ENCODE data around the gene RXFP2.
A peak's percentile ranks its signal among the peaks of the same experiment; 100 is the strongest.

The RXFP2 gene, protein sequence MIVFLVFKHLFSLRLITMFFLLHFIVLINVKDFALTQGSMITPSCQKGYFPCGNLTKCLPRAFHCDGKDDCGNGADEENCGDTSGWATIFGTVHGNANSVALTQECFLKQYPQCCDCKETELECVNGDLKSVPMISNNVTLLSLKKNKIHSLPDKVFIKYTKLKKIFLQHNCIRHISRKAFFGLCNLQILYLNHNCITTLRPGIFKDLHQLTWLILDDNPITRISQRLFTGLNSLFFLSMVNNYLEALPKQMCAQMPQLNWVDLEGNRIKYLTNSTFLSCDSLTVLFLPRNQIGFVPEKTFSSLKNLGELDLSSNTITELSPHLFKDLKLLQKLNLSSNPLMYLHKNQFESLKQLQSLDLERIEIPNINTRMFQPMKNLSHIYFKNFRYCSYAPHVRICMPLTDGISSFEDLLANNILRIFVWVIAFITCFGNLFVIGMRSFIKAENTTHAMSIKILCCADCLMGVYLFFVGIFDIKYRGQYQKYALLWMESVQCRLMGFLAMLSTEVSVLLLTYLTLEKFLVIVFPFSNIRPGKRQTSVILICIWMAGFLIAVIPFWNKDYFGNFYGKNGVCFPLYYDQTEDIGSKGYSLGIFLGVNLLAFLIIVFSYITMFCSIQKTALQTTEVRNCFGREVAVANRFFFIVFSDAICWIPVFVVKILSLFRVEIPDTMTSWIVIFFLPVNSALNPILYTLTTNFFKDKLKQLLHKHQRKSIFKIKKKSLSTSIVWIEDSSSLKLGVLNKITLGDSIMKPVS

DNA sequence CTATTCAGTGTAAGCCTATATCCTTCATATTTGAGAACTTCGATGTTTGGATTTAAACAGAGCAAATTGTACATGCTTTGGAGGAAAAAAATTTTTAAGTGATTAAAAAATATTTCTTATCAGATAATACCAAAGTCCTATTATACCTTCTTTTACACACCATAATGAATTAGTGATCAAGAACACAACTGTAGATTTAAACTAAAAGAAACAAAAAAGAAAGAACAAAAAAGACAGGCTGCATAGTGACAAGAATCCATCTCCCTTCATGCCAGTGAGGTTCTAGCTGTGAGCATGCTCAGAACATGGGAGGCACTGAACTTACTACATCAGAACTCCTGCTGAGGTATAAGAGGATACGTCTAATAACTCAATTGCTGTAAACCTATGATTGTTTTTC, at the start of gene RXFP2:
TSS of gene RXFP2 (plus strand) at position 301 of the 400 bp plus-strand sequence. CDS start at position 388, 87 bp downstream.
- no peak for DNase-seq (ENCODE audit: low read depth)

DNA sequence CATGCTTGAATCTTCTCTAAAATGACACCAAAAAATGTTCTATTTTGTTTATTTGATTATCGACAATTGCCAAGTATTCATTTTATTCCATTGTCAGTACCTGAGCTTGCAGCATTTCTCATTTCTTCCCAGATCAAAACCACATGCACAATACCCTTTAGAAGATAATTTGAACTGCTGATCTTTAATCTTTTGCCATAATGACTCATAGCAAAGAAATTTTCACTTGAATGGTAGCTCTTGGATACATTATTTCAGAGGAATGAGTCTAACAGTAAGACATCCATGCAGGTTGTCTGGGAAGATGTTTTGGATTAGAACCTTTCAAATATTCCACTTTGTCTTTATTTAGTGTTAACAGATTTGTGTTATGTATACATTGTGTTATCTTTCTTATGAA, 42.0 kb upstream of the RXFP2 start:
- DNase-seq (ENCODE audit: low read depth) = no peak

- no peak for DNase-seq (ENCODE audit: low read depth)
Measured at GRCh38 chr13:31699650-31700049, 39.7 kb upstream of the RXFP2 start.

DNA sequence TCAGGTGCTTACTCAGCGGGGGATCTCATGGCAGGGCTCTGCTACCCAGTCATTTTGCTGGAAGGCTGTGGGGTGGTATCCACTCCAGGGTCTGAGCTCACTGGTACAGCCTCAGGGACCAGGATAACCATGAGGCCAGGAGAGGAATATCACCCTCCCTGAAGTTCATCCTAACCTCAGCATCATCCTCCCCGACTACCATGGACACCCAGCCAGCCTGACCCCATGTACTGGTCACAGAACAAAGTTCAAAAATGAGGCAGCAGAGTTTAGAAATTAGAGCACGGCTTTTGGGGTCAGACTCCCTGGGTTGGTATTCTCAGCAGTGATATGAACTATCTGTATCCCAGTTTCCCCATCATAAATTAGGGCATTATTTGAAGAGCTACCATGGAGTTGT, 35.5 kb upstream of the RXFP2 start:
- no peak for DNase-seq (ENCODE audit: low read depth)

GRCh38 chr13:31706105-31706504, 33.2 kb upstream of the RXFP2 start:
- DNase-seq (ENCODE audit: low read depth) = no peak

- DNase-seq (ENCODE audit: low read depth) = no peak
Measured at GRCh38 chr13:31717583-31717982, 21.7 kb upstream of the RXFP2 start.

DNA sequence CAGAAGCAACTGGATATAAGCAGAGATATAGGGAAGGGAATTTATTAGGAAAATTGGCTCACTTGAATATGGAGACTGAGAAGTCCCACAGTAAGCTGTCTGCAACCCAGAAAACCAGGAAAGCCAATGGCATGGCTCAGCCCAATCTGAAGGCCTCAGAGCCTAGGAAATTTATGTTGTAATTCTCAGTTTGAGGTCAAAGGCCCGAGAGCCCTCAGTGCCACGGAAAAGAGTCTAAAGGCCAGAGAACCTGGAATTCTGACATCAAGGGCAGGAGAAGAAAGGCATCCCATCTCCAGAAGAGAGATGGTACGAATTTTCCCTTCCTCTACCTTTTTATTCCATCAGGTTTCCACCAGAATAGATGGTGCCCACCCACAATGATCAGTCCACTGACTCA, 20.1 kb upstream of the RXFP2 start:
- no peak for DNase-seq (ENCODE audit: low read depth)

DNA sequence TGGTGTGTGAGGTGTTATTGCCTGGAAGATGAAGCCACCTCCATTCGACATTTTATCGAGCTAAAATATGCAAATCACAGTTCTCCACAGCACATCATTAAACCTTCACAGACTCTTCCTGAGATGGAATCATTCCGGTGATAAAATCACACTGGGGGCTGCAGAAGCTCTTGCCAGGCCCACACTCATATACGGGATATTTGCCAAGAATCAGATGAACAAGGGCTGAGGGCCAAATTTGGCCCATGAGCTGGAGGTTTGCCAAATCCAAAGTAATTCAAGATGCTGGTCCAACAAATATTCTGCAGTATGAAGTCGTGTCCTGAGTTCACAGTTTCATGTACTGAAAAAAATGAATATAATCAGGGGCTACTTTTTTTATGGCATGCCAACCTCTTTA, 16.7 kb upstream of the RXFP2 start:
- DNase-seq (ENCODE audit: low read depth) = no peak

- DNase-seq (ENCODE audit: low read depth) = no peak
Measured at GRCh38 chr13:31725841-31726240, 13.5 kb upstream of the RXFP2 start.

DNA sequence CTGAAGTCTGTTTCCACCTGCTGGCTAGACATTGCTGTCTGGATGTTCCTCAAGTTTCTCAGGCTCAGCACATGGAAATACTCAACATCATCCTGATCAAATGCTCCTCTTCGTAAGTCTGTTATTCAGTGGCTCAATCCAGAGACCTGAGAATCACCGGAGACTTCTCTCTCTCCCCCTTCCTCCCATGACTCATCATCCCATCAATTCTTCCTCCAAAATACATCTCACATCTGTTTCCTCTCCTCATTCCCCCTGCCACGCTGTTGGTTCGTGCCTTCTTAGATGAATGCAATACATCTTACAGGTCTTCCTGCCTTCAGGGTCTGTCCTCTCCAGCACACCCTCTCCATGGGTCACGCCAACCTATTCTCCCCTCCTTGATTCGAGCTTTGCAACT, 7.4 kb upstream of the RXFP2 start:
- no peak for DNase-seq (ENCODE audit: low read depth)

DNA sequence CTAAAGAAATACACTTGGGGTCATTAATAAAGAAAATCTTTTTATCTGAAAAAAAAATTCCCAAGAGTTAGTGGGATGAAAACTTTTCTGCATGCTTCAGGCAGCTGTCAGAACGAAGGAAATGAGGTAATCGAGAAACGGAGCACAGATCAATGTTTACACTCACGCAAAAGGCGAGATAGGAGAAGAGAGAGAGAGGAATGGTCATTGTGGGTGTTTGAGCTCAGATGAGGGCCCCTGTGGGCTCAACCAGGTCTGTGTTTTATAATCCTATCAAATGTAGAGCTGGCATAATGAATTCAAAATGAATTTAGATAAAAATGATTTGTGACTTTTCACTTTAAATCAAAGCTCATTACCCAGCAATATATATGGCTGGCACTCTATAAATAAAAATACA, 6.3 kb upstream of the RXFP2 start:
- no peak for DNase-seq (ENCODE audit: low read depth)

DNA sequence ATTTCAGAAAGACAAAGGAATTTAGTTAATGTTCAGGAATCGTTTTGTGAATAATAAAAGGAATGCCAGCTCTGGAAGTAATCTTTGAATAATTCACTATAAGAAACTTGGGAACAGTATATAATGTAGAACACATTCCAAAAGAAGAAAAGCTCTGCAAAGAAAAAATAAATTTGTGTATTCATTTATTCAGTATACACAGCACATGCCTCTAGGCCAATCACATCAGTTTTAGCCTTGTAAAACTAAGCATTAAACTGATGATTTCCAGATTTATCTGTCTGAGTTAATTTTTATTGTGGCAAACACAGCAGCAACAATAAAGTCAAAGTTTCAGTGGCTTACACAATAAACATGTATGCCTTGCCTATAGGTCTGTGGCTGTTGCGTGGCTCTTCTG, 5.7 kb upstream of the RXFP2 start:
- no peak for DNase-seq (ENCODE audit: low read depth)

GRCh38 chr13:31742097-31742734, 2.9 kb downstream of the RXFP2 start:
- DNase-seq (ENCODE audit: low read depth) = peak; percentile 19

DNA sequence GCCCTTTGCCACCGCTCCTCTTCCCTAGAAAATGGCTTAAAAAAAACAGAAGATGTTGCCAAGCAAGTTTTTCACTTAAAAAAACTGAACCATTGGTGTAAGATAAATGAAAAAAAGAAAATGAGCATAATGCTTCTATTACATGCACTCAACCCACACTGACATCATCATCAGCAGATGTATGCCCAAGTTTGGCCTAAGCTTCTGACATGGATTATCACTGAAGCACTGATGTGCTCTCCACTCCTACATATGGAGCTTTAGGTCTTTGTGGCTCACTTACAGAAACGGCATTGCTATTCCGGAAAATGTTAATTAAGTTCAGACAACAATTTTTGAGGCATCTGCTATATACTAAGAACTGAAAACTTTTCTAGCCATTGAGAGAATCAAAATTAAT, 8.0 kb downstream of the RXFP2 start:
- DNase-seq (ENCODE audit: low read depth) = no peak

DNA sequence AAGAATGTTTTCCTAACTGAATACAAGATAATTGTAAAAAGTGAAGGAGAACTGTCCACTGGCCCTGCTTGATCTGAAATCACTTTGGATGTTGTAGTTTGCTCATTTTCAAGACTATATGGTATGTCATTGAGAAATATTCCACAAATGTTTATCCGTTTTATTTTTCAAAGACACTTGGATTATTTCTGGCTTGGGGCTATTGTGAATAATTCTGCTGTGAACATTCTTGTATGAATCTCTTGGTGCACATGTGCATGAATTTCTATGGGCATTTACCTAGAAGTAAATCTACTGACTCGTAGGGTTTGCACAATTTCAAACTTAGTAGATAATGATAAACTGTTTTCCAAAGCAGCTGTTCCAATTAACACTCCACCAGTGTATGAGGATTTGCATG, 8.6 kb downstream of the RXFP2 start:
- DNase-seq (ENCODE audit: low read depth) = no peak

- no peak for DNase-seq (ENCODE audit: low read depth)
Measured at GRCh38 chr13:31749929-31750328, 10.6 kb downstream of the RXFP2 start.

DNA sequence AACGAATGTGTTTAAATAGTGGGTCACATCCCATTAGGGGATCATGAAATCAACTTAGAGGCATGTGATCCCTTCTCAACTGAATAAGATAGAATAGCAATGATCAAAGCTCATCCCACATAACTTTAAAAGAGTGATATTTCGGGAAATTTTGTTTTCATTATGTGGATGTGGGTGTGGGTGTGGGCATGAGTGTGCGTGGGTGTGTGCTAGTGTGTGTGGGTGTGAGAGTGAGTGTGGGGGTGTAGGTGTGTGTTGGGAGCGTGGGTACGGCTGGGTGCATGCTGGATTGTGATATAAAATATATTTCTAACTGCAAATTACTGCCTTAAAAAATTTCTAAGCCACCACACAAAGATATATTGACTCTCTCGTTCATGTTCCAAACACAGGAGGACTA, 15.9 kb downstream of the RXFP2 start:
- no peak for DNase-seq (ENCODE audit: low read depth)

GRCh38 chr13:31755803-31756212, 16.5 kb downstream of the RXFP2 start:
- DNase-seq (ENCODE audit: low read depth) = no peak

DNA sequence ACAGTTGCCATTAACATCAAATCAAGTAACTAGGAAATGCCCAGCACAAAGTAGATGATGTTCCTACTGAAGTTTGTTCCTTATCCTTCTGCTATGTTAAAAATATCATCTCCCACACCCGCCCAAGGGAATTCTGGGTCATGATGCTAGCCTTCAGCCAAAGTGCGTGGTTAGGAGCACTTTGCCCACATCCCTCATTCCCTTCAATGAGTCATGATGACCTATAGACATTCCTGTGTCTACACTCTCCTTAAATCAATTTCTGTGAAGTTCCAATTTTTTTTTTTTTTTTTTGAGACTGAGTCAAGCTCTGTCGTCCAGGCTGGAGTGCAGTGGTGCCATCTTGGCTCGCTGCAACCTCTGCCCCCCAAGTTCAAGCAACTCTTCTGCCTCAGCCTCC, 17.0 kb downstream of the RXFP2 start:
- DNase-seq (ENCODE audit: low read depth) = no peak

- DNase-seq (ENCODE audit: low read depth) = no peak
Measured at GRCh38 chr13:31761951-31762350, 22.6 kb downstream of the RXFP2 start.

DNA sequence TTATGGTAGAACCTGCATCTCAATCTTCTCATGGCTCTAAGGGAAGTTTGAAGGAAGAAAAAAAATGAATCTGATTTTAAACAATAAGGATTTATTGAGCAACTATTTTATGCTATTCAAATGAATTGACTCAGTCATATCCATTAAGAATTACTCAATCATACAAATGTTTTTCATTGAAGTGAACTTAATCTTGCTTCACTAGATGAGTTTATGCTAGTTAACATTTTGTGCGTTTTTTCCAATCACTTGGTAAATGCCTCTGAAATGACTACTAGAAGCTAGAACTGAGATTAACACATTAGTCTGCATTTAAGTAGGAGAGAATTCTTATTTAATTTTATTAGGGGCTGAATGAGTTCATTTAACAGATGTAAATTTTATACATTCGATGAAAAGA, 25.2 kb downstream of the RXFP2 start:
- no peak for DNase-seq (ENCODE audit: low read depth)

DNA sequence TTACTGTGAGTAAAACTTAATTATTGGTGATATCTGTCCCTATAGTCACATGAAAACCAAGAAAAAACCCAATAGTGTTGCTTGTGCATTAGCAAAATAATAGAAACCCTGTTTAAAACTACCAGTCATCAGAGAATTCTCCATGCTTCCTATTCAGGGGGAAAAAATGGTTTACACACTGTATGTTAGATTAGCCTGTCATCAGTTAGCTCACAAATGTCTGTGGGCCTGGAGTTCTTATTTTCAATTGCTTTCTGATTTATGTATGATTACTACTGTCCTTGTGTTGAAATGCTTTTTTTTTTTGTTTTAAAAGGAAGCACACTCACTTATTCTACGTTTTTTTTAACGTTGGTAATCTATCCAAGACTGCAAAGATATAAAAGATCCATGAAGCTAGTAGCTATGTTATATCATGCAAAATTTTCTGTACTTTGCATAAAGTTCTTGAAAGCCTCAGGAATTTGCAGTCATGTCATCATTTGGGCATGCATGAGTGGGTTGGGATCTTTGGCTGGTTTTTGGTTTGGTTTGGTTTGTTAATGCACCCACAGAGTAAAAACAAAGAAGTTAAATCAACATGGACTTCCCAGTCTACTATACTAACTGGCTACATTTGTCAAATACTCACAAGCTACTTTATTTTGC, 25.9 kb downstream of the RXFP2 start:
- no peak for DNase-seq (ENCODE audit: low read depth)

Measured in activated gamma-delta T cell treated with anti-CD3 and anti-CD28 coated beads, Interleukin-2, amount 50 U/mL, for 16 hours (primary cell).